Osteocyte (in vitro differentiated cells): ENCODE measurements around the gene IFIT2. TPM values are rescaled to one million over a fixed set of nuclear protein-coding genes. Genes with fewer than 3 reads are reported as not detected.

Experiments
- DNase-seq: peaks from one replicate; pipeline ENCODE4 v3.0.0; 2021; ENCODE audit warnings: mixed read lengths; ENCODE audit not compliant: unreplicated experiment; ENCODE audit errors: extremely low spot score
- H3K27ac Mint-ChIP-seq: one replicate; pipeline ENCODE4 v1.8.0; 2021; ENCODE audit warnings: mild to moderate bottlenecking, mixed read lengths; ENCODE audit not compliant: unreplicated experiment
- H3K27me3 Mint-ChIP-seq: one replicate; pipeline ENCODE4 v1.8.0; 2021; ENCODE audit warnings: mixed read lengths; ENCODE audit not compliant: unreplicated experiment
- H3K36me3 Mint-ChIP-seq: one replicate; pipeline ENCODE4 v1.8.0; 2021; ENCODE audit warnings: mixed read lengths; ENCODE audit not compliant: unreplicated experiment
- H3K4me1 Mint-ChIP-seq: one replicate; pipeline ENCODE4 v1.8.0; 2021; ENCODE audit warnings: mixed read lengths; ENCODE audit not compliant: unreplicated experiment
- H3K4me3 Mint-ChIP-seq: one replicate; pipeline ENCODE4 v1.8.0; 2021; ENCODE audit warnings: mild to moderate bottlenecking, moderate library complexity, mixed read lengths; ENCODE audit not compliant: unreplicated experiment
- H3K9me3 Mint-ChIP-seq: one replicate; pipeline ENCODE4 v1.8.0; 2021; ENCODE audit warnings: mixed read lengths; ENCODE audit not compliant: unreplicated experiment
- total RNA-seq: library from RNA; stranded (reverse); gene quantifications from 2 replicates; pipeline ENCODE4 v1.2.1, GENCODE V29; 2021
- TF ChIP-seq, protein P1 (sequence below): fragments of 200-600 bp; sonication (generic); IDR thresholded peaks from 2 replicates; pipeline ENCODE4 v1.5.0; 2021; ENCODE audit warnings: antibody characterized with exemption, mild to moderate bottlenecking, moderate library complexity

IFIT2 gene
- total RNA-seq, 1 donor from 2014 or later: 8.8 TPM

DNA sequence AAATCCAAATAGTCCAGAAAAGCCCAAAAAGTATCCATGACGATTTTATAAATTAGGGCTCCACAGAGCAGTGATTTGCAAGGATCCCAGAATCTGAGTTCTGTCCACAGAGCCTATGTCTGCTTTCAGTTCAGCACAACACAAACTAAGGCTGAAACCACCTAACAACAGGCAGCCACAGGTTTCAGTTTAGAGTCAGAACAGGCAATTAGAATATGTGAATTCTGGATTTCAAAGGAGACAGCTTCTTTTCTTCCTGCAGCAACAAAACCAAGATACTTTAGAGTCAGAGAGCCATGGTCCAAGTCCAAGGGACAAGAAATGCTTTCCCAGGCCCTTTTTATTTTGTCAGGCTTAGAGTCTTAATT is 49.5 kb downstream of the IFIT2 start:
- Mint-ChIP-seq H3K27me3 (no peaks in the 10 kb centered on the region), H3K27ac (peak overlapping the region; percentile 99), H3K9me3 (peaks cover 4% of the 10 kb centered on the region), H3K4me3 (peak overlapping the region; percentile 57), H3K4me1 (peaks cover 49% of the 10 kb centered on the region), H3K36me3 (peaks cover 5% of the 10 kb centered on the region)
- TF ChIP-seq, protein P1, sequence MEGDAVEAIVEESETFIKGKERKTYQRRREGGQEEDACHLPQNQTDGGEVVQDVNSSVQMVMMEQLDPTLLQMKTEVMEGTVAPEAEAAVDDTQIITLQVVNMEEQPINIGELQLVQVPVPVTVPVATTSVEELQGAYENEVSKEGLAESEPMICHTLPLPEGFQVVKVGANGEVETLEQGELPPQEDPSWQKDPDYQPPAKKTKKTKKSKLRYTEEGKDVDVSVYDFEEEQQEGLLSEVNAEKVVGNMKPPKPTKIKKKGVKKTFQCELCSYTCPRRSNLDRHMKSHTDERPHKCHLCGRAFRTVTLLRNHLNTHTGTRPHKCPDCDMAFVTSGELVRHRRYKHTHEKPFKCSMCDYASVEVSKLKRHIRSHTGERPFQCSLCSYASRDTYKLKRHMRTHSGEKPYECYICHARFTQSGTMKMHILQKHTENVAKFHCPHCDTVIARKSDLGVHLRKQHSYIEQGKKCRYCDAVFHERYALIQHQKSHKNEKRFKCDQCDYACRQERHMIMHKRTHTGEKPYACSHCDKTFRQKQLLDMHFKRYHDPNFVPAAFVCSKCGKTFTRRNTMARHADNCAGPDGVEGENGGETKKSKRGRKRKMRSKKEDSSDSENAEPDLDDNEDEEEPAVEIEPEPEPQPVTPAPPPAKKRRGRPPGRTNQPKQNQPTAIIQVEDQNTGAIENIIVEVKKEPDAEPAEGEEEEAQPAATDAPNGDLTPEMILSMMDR: no peak
- no peak for DNase-seq

DNA sequence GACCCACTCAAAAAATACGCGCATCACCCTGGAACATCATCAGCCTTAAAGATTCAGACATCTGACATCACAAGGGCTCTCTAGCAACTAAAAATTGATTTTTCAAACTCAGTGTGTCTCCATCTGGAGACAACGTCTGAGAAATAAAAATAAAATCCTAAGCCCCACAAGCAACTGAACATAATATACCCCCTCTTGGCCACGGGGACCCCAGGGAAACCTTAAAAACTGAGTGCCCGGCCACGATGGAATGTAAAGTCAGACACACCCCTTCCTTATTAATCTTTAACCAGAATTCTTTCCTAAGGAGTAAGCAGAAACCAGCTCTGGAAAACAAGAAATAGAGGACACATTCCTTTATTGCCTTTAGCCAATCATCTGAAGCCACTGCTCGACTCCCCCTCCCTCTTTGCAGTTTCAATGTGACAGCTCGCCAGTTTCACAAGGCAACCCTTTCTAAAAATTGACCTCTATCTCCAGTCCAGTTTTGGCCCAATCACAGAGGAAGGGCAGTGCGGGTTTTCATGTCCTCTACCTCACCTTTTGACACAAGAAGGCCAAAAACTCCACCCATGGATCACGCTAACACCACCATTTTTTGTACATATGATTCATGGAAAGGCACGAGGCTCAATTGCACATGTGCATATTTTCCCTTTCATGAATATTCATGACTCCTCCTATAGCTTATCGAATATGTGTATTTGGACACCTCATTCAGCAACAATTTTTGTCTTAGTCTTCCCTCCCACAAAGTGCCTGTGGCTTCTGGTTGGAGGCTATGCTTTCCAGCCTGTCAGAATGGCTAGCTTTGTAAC is 50.1 kb downstream of the IFIT2 start:
- TF ChIP-seq, protein P1: no peak
- Mint-ChIP-seq H3K9me3 (peaks cover 4% of the 10 kb centered on the region), H3K27me3 (no peaks in the 10 kb centered on the region), H3K4me3 (peak overlapping the region; percentile 57), H3K4me1 (peaks cover 50% of the 10 kb centered on the region), H3K27ac (peak overlapping the region; percentile 99), H3K36me3 (peaks cover 5% of the 10 kb centered on the region)
- peak; percentile 84 for DNase-seq

DNA sequence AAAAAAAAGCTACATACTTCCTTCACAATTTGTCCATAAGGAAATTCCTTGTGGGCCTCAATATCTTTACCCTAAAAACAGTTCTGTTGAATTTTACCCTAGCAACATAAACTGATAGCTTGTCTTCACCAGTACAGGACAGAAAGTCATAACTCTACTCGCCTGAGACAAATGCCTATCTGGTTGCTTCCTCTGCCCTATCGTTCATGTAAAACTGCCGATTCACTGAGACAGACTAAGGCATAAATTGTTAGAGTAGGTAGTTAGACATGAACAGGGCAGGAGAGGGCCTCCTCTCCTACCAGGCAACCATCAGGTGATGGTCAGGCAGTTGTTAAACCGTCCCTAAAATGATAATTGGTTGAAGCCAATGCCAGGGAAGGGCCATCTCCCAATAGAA is 51.0 kb downstream of the IFIT2 start:
- peak overlapping the region; percentile 99 for H3K27ac Mint-ChIP-seq
- no peak for DNase-seq
- peaks cover 4% of the 10 kb centered on the region for H3K9me3 Mint-ChIP-seq
- no peak overlapping the region for H3K4me3 Mint-ChIP-seq
- peaks cover 5% of the 10 kb centered on the region for H3K36me3 Mint-ChIP-seq
- TF ChIP-seq, protein P1: no peak
- peaks cover 55% of the 10 kb centered on the region for H3K4me1 Mint-ChIP-seq
- H3K27me3 Mint-ChIP-seq: no peaks in the 10 kb centered on the region

DNA sequence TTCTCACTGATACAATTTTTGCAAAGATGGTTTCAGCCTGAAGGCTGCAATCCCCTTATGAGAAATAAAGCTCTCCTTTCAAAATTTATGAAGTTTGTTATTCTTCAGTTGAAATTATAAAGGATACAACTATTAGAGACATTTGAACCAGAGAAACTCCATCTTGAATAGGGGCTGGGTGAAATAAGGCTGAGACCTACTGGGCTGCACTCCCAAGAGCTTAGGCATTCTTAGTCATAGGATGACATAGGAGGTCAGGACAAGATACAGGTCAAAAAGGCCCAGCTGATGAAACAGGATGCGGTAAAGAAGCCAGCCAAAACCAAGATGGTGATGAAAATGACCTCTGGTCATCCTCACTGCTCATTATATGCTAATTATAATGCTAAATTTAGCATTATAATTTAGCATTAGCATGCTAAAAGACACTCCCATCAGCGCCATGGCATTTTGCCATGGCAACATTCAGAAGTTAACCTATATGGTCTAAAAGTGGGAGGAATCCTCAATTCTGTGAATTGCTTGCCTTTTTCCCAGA is 53.6 kb downstream of the IFIT2 start:
- DNase-seq: no peak
- Mint-ChIP-seq H3K9me3 (peaks cover 4% of the 10 kb centered on the region), H3K27me3 (no peaks in the 10 kb centered on the region), H3K4me3 (no peak overlapping the region), H3K4me1 (peaks cover 42% of the 10 kb centered on the region), H3K27ac (no peak overlapping the region), H3K36me3 (peaks cover 5% of the 10 kb centered on the region)
- TF ChIP-seq, protein P1: no peak

DNA sequence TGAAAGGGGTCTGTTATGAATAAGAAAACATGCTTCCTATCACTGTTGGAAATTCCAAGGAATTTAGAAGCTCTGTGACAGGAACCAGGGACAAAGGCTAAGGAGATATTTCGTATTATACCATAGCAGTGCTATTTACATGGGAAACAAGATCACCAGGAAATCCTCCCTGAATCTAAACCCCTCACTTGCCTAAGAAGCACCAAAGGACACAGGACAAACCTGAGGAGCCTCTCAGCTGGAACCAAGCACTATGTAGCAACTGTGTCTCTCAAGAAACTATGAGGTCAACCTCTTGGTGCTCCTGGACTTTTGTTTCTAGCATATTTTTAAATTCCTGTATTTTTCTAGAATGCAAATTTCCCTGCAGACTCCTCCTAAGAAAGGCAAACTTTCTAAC is 55.2 kb downstream of the IFIT2 start:
- TF ChIP-seq, protein P1: no peak
- Mint-ChIP-seq H3K27ac (no peak overlapping the region), H3K27me3 (no peaks in the 10 kb centered on the region)

More for the DNA sequence above, 55.2 kb downstream of the IFIT2 start:
- DNase-seq: no peak
- H3K4me1 Mint-ChIP-seq: peaks cover 25% of the 10 kb centered on the region
- no peak overlapping the region for H3K4me3 Mint-ChIP-seq
- peaks cover 4% of the 10 kb centered on the region for H3K9me3 Mint-ChIP-seq
- peaks cover 5% of the 10 kb centered on the region for H3K36me3 Mint-ChIP-seq
